GM18502 (cell line): ENCODE data around the gene HHAT.
"Not testable (repeated sequence)": the region's sequence is repeated elsewhere in the genome, so short reads cannot be mapped to it uniquely, and the experiment has no call there.

Source experiments
- ATAC-seq: cut with Tn5 transposase; IDR thresholded peaks from one replicate; pipeline ENCODE4 v1.9.1; 2021; ENCODE audit warnings: mild to moderate bottlenecking; ENCODE audit not compliant: unreplicated experiment, poor library complexity

Gene HHAT

GRCh38 chr1:210657806-210658205 is 329.1 kb downstream of the HHAT start:
- ATAC-seq, result no peak

- ATAC-seq, result not testable (repeated sequence)
Observed at GRCh38 chr1:210661520-210661919, 332.8 kb downstream of the HHAT start.

- ATAC-seq, result no peak
Observed at GRCh38 chr1:210662291-210663050, 333.8 kb downstream of the HHAT start.

- ATAC-seq, result no peak
Observed at GRCh38 chr1:210663730-210664573, 335.2 kb downstream of the HHAT start.

- no peak for ATAC-seq
Observed at GRCh38 chr1:210669951-210670350, 341.2 kb downstream of the HHAT start.

GRCh38 chr1:210674151-210674550 is 345.4 kb downstream of the HHAT start:
- no peak for ATAC-seq

GRCh38 chr1:210676539-210676938 is 347.8 kb downstream of the HHAT start:
- ATAC-seq, result no peak

- ATAC-seq, result no peak
Observed at GRCh38 chr1:210677533-210677932, 348.8 kb downstream of the HHAT start.

GRCh38 chr1:210678306-210678705 is 349.6 kb downstream of the HHAT start:
- no peak for ATAC-seq

GRCh38 chr1:210681158-210681557 is 352.5 kb downstream of the HHAT start:
- no peak for ATAC-seq

- ATAC-seq, result no peak
Observed at GRCh38 chr1:210683403-210684047, 354.8 kb downstream of the HHAT start.

GRCh38 chr1:210684466-210685294 is 356.0 kb downstream of the HHAT start:
- ATAC-seq, result peak; percentile 89

GRCh38 chr1:210685295-210685650 is 356.6 kb downstream of the HHAT start:
- ATAC-seq, result no peak

GRCh38 chr1:210686841-210687240 is 358.1 kb downstream of the HHAT start:
- no peak for ATAC-seq

GRCh38 chr1:210687582-210688279 is 359.0 kb downstream of the HHAT start:
- no peak for ATAC-seq

GRCh38 chr1:210688512-210689234 is 360.0 kb downstream of the HHAT start:
- no peak for ATAC-seq

GRCh38 chr1:210689826-210690225 is 361.1 kb downstream of the HHAT start:
- ATAC-seq, result no peak

- no peak for ATAC-seq
Observed at GRCh38 chr1:210690236-210690635, 361.5 kb downstream of the HHAT start.

- ATAC-seq, result no peak
Observed at GRCh38 chr1:210691039-210691610, 362.4 kb downstream of the HHAT start.
